KMS-11 (cell line): ENCODE measurements around the gene INKA2.

Experiments used
- H2AFZ ChIP-seq: fragments of 200-600 bp; sonication (generic); 2 replicates; pipeline ENCODE4 v1.6.1; 2016; ENCODE audit warnings: antibody characterized with exemption, mixed run types, low read depth
- H3K27ac ChIP-seq: fragments of 200-600 bp; sonication (generic); 2 replicates; pipeline ENCODE4 v1.6.1; 2016; ENCODE audit warnings: mild to moderate bottlenecking, mixed run types
- H3K27me3 ChIP-seq: fragments of 200-600 bp; sonication (generic); 2 replicates; pipeline ENCODE4 v1.6.1; 2017; ENCODE audit warnings: mild to moderate bottlenecking, low read depth, mixed run types, moderate library complexity; ENCODE audit not compliant: insufficient read depth
- H3K36me3 ChIP-seq: fragments of 200-600 bp; sonication (generic); 2 replicates; pipeline ENCODE4 v1.6.1; 2017; ENCODE audit warnings: mild to moderate bottlenecking, mixed run types; ENCODE audit not compliant: insufficient read depth
- H3K4me1 ChIP-seq: fragments of 200-600 bp; sonication (generic); 2 replicates; pipeline ENCODE4 v1.6.1; 2016; ENCODE audit warnings: mild to moderate bottlenecking, low read depth, mixed run types; ENCODE audit not compliant: poor library complexity, severe bottlenecking
- H3K4me2 ChIP-seq: fragments of 200-600 bp; sonication (generic); 2 replicates; pipeline ENCODE4 v1.7.0; 2016; ENCODE audit warnings: mild to moderate bottlenecking, mixed run types
- H3K4me3 ChIP-seq: fragments of 200-600 bp; sonication (generic); IDR thresholded peaks from 2 replicates; pipeline ENCODE4 v1.6.1; 2017; ENCODE audit warnings: low read depth, low read length, mixed read lengths; ENCODE audit not compliant: insufficient read depth
- H3K79me2 ChIP-seq: fragments of 200-600 bp; sonication (generic); 2 replicates; pipeline ENCODE4 v1.6.1; 2016; ENCODE audit warnings: low read depth, mixed run types; ENCODE audit not compliant: insufficient read depth
- H3K9ac ChIP-seq: fragments of 200-600 bp; sonication (generic); 2 replicates; pipeline ENCODE4 v1.6.1; 2016; ENCODE audit warnings: mild to moderate bottlenecking, mixed run types
- H4K20me1 ChIP-seq: fragments of 200-600 bp; sonication (generic); 2 replicates; pipeline ENCODE4 v1.6.1; 2016; ENCODE audit warnings: mild to moderate bottlenecking, mixed run types; ENCODE audit not compliant: insufficient read depth
- TF ChIP-seq, protein P1 (sequence below): fragments of 200-600 bp; sonication (generic); conservative IDR thresholded peaks from 2 replicates; pipeline ENCODE4 v1.6.1; 2017; ENCODE audit warnings: low read depth, mild to moderate bottlenecking, antibody characterized with exemption, low read length, moderate library complexity, mixed read lengths

INKA2 gene

DNA sequence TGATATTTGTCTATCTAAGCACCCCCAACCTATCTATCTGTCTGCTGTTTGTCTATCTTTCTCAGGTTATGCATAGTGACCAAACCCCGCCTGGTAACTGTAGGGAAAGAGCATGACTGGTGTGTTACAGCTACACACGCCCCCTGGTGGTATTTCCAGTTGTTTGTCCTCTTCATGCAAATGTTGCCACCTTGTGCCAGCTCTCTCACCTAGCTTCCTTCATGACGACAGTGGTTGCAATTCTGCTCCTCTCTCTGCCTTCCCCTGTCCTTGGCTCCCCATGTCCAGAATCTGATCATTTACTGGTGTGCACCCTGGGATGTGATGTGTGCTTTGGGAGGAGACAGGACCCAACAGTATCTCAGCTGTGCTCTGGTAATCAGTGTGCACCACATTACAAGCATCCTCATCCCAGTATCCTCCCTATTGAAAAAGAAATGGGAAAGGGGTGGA, 8.1 kb upstream of the INKA2 start:
- H3K79me2 ChIP-seq = no peaks in the 10 kb centered on the region
- H3K36me3 ChIP-seq = no peaks in the 10 kb centered on the region
- no peaks in the 10 kb centered on the region for H4K20me1 ChIP-seq
- H3K4me2 ChIP-seq = no peak overlapping the region
- no peak overlapping the region for H3K4me3 ChIP-seq
- H3K4me1 ChIP-seq = peaks cover 5% of the 10 kb centered on the region
- TF ChIP-seq, protein P1, sequence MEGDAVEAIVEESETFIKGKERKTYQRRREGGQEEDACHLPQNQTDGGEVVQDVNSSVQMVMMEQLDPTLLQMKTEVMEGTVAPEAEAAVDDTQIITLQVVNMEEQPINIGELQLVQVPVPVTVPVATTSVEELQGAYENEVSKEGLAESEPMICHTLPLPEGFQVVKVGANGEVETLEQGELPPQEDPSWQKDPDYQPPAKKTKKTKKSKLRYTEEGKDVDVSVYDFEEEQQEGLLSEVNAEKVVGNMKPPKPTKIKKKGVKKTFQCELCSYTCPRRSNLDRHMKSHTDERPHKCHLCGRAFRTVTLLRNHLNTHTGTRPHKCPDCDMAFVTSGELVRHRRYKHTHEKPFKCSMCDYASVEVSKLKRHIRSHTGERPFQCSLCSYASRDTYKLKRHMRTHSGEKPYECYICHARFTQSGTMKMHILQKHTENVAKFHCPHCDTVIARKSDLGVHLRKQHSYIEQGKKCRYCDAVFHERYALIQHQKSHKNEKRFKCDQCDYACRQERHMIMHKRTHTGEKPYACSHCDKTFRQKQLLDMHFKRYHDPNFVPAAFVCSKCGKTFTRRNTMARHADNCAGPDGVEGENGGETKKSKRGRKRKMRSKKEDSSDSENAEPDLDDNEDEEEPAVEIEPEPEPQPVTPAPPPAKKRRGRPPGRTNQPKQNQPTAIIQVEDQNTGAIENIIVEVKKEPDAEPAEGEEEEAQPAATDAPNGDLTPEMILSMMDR = peak; percentile 77
- no peaks in the 10 kb centered on the region for H3K27me3 ChIP-seq
- no peak overlapping the region for H3K9ac ChIP-seq
- no peak overlapping the region for H2AFZ ChIP-seq
- H3K27ac ChIP-seq = no peak overlapping the region

DNA sequence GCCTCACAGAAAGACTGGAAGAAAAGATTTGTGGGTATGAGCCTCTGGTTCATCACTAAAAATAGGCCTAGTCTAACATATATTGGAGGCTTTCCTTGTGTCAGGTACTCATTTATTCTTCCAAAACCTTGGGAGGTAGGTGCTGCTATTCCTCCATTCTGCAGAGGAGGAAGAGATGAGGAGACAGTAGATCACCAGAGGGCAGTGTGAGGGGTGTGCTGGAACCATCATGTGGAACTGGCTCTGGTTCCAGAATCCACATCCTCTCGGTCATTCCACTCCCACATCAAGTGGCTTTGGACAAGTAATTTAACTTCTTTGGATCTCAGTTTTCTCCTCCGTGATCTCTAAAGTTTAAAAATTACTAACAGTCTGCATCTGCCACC, 7.4 kb upstream of the INKA2 start:
- Histone ChIP-seq H3K36me3 (no peaks in the 10 kb centered on the region), H2AFZ (no peak overlapping the region), H3K27ac (no peak overlapping the region)

DNA sequence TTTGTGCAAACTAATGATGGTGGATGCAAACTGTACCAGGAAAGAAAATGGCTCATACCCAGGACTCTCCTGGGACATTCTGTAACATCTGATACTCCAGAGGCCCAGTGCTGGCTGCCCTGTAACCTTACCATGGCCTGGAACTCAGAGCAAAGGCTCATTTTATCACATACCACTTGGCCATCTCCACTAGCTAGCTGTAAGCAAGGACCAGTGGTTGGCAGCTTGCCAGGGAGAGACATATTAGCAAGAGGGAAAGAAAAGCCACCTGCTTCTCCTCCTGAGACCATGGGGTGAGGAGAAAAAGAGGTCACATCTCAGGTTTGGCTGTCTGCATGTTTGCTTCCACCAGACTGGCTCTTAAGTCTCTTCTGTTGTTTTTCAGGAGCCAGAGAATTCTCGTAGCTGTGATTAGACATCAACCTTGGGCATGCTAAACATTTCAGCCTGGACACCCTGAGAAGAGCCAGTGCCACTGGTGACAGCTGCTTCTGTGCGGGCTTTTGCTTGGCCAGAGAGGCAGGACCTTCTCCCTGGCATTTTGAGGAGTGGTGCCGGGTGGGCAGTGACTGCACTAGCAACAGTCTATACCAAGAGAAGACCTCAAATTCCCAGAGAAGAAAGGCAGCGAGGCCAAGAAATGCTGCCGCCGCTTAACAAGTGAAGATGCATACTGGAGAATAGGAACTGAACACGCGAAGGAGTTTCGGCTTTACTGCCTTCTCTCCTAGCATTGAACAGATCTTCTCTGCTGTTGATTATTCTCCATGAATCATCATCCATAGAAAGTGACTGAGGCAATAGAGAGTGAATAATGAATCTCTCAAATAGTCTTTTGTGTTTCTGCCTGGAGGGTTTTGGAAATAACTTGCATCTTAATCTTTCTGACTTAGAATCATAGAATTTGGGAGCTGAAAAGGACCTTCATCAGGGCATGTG, 6.7 kb upstream of the INKA2 start:
- Histone ChIP-seq H3K4me2 (no peak overlapping the region), H3K4me1 (peaks cover 5% of the 10 kb centered on the region), H4K20me1 (no peaks in the 10 kb centered on the region), H3K27me3 (no peaks in the 10 kb centered on the region), H2AFZ (no peak overlapping the region), H3K79me2 (no peaks in the 10 kb centered on the region), H3K9ac (no peak overlapping the region), H3K27ac (no peak overlapping the region), H3K4me3 (no peak overlapping the region), H3K36me3 (no peaks in the 10 kb centered on the region)
- TF ChIP-seq, protein P1 = no peak

More for the DNA sequence above, 7.4 kb upstream of the INKA2 start:
- no peaks in the 10 kb centered on the region for H4K20me1 ChIP-seq
- H3K4me1 ChIP-seq = peaks cover 5% of the 10 kb centered on the region
- no peak overlapping the region for H3K4me3 ChIP-seq
- H3K9ac ChIP-seq = no peak overlapping the region
- H3K27me3 ChIP-seq = no peaks in the 10 kb centered on the region
- no peaks in the 10 kb centered on the region for H3K79me2 ChIP-seq
- no peak overlapping the region for H3K4me2 ChIP-seq
- TF ChIP-seq, protein P1 = no peak

DNA sequence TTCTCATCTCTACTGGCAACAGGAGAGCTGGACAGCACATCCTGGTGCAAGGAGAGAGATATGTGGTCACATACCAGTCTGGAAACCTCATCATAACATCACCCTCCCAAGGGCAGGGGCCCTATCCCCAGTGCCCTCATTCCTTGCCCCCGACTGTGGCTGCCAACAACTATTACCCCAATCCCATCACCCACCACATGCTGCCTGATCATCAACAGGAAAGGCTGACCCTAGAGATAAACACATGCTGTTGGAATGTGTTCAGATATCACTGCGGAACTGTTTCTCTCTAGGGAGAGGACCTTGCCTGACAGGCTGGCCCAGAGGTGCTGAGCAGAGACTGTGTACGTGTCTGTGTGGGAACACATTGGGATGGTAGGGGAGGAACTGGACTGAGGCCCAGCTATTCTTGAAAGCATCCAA, 4.5 kb upstream of the INKA2 start:
- Histone ChIP-seq H3K9ac (no peak overlapping the region), H3K36me3 (no peaks in the 10 kb centered on the region), H3K27ac (no peak overlapping the region)

More for the DNA sequence above, 4.5 kb upstream of the INKA2 start:
- Histone ChIP-seq H3K79me2 (no peaks in the 10 kb centered on the region), H4K20me1 (no peaks in the 10 kb centered on the region), H3K27me3 (no peaks in the 10 kb centered on the region), H2AFZ (no peak overlapping the region), H3K4me2 (no peak overlapping the region), H3K4me3 (no peak overlapping the region), H3K4me1 (peaks cover 5% of the 10 kb centered on the region)
- TF ChIP-seq, protein P1 = no peak
